ENCODE measurements around the gene CAPZB.
A peak's percentile ranks its signal among the peaks of the same experiment; 100 is the strongest.

CAPZB gene

DNA sequence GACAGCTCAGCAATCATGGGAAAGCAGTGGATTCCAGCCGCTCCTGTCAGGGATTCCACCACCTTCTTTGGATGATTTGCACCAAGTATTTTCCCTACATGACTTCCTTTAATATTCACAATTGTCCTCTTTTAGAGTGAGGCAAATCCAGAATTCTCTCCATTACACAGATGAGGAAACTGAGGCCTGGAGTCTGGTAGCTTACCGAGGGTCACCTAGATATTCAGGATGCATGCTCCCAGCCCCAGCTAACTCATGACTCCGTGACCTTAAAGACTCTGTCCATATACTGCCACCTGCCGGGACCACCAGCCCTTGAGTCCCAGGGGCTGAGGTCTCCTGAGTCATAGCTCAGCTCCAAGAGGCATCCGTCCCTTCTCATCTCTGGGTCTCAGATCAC is 80.6 kb downstream of the CAPZB start:
- no peak for DNase-seq

DNA sequence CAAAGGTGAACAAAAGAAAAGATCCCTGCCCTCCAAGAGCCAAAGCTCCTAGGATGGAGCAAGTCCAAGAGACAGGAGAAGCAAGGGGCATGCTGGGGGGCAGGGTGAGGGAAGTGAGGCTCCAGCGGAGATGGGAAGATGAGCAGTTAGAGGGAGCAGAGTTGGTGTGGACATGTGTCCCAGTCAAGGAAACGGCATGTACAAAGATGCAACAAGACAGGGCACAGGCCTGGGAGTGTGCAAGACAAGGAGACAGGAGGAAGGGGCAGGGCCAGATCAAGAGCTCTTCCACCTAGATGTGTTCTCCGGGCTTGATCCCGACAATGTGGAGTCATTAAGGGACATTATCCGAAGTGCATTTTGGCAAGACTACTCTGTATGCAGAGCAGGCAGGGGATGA is 82.1 kb downstream of the CAPZB start:
- no peak for DNase-seq

DNA sequence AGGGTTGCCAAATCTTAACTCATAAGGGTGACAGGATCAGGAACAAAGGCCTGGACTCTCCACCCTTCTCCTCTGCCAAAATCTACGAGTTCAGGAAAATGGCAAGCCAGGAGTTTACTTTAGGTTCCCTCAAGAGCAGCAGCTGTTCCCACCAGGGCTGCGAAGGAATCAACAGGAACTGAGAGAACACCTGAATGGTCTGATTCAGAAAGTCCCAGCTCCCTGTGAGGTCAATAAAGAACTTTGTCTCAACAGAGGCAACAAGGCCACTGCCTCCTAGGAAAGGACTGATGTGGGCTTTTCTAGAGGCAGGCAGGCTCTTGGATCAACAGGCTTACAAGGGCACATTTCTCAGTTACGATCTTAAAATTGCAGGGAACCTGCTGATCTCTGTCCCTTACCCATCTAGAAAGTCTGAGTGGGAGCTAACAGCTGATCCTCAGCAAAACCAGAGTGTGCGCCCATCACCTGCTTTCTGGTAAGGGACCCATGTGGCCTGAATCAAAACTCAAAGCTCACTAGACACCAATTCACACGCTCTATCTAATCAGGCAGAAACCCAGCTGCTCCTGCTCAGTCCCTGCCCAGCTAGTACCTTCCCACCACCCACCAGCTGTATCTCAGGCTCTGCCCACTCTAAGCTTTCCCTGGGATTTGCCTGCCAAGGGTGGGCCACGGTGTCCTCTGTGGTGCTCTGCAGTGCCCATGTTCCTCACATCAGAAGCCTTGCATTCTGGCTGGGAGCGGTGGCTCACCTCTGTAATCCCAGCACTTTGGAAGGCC is 83.1 kb downstream of the CAPZB start:
- no peak for DNase-seq

DNA sequence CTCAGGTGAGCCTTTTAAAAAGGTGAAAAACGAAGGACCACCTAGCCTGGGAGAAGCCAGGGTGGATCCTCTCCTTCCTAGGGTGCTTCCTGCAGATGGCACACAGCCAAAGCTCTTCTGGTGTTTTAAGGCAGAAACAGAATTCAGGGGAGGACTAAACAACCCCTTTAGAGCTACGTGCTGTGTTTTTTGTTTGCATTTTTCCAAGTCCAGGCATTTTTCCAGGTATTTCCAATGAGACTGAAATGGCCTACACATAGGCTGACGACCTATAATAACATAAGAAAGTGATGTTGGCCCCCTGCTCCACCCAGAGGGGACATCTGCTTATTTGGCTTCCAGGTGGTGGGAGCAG is 83.8 kb downstream of the CAPZB start:
- DNase-seq: no peak

DNA sequence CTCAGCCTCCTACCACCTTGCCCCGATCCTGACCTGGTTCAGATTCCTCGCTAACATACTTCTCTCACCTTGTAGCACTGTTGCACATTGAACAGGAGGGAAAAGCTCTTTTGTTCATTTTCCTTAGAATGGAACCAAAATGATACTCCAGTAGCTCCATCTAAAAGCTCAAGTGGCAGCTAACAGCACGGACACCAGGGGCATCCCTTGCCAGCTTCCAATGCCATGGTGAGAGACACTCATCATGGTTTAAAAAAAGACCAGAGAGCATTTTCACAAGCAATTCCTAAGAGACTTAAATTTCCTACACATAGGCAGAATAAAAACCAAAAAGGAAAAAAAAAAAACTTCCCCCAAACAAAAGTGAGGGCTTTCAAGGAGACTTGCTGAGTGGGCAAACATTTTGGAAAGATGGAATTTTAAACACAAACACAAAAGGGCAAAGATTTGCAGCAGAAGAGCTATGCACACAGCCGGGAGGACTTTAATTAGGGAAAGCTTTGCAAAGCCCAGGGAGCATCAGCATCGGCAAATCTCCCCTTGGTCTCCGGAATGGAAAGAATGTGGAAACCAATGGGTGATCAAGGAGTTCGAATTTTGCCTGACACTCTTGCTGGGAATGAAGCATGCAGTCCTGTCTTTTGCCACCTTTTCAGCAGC is 84.3 kb downstream of the CAPZB start:
- no peak for DNase-seq

DNA sequence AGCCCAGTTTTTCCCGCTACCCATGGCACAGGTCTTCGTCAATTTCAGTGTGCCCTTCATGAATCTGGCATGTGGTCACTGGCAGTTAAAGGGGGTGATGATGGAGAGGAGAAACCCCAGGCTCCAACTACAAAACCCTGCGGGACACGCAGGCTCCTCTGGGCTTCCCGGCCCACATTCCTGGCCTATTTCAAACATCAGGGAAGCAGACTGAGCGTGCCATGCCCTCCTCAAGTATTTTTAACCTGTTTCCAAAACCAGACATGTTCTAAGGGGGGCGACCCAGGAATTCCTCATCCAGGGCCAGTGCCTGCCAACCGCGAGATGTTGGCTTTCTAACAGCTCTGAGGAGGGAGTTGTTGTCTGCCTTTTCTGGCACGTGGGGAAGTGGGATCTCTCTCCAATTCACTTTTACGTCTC is 85.1 kb downstream of the CAPZB start:
- DNase-seq: no peak

DNA sequence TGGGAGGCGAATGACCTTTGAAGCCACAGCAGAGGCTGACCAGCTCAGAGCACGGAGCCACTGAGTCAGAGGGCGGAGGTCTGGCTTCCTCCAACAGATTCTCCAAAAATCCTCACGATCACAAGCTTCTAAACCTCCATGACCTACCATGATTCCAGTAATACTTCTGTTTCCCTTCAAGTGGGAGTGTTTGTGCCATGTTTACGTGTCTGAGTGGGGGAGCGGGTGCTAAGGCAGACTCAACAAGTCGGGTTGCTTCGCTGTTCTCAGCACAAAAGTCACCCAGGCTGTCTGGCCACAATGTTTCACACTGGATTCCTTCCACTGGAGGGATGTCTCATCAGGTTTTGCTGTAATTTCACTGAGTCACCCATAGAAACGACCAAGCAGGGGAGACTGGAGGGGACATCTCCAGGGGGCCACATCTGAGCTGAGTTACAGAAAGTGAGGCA is 87.0 kb downstream of the CAPZB start:
- DNase-seq: no peak

DNA sequence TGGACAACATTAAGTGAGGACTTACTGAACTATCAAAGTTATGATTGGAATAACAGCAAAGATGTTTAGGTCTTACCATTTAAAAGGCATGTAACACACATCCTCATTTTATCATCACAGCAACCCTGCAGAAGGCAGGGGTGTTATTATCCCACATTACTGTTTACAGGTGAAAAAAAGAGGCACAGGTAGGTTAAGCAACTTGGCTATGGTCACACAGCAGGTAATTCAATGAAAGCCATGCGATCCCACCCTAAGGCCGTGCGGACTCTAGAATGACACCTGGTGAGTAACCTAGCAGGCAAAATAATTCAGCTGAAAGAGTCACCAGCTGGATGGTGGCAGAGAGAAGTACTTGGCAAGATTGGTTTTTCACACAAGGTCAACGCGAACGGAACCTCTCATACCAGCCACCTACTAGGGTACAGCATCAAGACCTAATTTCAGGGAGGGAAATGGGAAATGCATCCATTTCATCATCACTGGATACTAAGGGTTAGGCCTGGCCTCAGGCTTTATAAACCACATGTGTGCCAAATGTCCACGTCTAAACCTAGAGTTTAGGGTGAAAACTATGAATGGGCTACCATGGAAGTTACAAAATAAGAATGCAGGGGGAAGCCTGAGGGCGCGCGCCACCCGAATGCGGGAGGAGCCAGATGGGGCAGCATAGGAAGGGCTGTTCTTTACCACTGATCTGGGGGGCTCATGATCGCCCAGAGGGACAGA is 88.0 kb downstream of the CAPZB start:
- DNase-seq: no peak

DNA sequence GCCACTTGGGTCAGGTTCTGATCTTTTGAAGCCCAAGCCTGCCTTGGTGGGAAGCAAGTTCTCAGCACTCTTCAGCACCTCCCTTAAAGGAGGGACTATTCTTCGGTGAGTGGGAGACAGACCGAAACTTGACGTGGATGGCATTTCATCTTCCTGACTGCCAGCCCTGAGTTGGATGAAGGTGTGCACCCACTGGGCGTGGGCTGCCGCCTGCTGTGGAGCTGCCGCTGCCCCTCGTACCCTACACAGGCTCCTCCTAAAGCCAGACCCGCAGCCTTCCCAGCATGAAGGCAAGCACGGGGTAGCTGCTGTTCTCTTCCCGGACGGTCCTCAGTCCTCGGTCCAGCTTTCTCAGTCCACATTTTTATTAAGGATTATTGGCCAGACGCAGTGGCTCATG is 89.1 kb downstream of the CAPZB start:
- DNase-seq: no peak

DNA sequence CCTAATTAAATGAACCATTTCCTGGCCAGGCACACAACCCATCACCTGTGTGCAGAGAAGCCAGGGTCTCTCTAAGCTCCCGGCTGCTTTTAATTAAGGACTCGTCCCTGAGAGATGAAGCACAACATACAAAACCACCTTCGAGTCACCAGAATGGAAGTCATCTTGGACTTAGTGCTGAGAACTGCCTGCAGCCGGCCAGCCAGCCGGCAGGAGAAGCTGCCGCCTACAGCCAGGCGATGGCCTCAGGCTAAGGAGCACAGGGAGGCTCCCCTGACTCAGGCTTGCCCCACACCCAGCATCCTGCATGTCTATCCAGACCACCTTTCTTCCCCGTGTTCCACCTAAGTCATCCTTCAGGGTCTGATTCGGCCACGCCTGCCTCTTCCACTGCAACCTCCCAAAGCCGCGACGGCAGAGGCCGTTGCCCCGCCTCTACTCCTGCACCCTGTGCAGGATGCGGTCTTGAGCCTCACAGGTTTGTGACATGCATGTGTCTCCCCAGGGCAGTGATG is 89.6 kb downstream of the CAPZB start:
- no peak for DNase-seq

DNA sequence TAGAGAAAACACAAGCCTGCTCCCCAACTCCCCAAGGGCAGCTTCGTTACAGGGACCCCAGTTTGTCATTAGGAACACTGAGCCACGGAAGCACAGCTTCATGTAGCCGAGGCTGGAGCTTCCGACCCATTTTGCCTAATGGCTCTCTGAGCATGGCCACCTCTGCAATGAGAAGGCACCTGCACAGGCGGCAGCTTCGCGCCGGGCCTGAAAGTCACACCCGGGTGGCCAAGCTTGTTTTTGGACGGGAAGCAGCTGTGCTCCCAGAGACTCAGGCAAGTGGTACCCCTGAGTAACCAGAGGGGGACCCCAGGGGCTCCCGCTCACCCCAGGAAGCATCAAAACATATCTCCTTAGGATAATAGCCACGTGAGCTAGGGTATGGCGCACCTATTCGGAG is 92.3 kb downstream of the CAPZB start:
- no peak for DNase-seq

DNA sequence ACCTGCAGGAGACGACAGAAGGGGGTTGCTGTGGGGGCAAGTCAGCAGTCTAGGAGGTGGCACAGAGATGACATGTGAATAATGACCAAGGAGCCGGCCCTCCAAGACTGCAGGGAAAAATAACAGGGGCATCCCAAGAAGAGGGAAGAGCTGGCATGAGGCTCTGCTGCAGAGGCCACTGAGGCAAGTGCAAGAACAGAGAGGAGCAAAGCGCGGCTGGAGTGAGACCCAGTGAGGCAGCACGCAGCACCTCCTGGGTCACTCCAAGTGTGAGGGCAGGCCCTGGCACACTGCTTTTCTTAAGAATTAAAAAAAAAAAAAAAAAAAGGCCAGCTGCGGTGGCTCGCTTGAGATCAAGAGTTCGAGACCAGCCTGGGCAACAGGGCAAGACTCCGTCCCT is 93.1 kb downstream of the CAPZB start:
- no peak for DNase-seq

DNA sequence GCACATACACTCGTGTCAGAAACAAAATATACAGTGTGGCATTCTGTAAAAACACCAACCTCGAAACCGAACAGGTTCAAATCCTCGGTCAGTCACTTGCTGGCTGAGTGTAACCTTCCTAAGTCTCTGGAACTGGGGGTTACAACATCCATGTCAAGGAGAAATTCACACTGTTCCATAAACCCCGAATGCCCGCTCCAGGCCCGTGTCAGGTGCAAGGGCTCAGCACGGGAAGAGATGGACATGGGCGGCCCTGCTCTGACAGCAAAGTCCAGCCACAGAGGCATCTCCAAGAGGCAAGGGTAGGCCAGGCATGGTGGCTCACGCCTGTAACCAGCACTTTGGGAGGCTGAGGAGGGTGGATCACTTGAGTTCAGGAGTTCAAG is 93.8 kb downstream of the CAPZB start:
- DNase-seq: no peak

DNA sequence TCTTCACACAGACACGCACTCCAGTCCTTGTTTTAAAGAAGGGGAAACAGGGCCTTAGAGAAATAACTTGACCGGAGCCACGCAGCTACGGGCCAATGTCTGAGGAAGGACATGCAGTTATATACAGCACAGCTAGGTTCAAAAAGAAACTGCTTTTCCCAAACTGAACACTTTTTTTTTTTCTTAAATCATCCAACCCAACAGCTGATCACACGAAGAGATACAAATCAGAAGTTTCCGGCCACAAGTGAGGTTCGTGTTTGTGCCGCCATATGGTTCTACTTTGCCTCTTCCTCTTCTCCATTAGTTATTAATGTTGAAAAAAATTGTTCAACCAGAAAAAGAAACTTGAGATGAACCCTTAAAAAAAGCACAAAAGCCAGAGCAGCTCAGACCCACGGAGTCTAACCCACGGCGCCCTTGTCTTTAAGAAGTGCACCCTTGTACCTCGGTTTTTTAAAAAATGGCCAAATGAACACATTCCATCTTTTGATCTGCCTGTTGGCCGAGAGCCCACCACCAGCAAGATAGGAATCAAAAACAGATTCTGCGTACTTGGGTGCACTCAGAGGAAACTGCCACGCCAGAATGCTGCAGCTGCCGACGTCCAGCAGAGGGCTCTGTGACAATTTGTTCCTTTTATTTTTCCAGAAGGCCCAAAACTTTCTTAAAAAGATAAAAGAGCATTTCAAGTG is 94.3 kb downstream of the CAPZB start:
- peak; percentile 78 for DNase-seq

DNA sequence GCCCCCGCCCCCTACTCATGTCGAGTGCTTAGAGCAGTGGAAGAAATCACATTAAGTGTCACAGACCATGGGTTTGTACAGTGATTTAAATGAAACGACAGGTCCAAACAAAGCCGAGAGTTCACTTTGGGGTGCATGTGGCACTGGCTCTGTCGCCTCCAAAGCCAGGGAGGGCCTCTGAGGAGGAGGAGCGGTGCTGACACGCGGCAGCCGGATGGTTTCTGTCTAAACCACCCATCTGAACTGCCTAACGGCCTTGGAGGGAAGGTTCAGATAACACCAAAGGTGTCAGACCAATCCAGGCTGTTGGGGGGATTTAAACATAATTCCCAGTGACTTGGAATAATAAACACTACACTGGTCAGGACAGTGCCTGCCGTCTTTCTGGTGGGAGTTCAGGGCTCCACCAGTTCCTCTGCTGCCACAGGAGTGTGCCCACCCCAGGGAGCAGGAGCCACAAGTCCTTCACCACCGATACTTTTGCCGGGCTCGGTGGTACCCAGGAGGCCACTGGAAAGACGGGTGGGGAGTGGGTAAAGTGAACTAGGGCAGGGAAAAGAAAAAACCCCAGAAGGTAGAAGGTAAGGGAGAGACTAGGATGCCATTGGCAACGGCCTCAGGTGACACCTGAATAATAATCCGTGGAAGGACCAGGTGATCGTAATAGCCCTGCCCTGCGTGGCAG is 95.0 kb downstream of the CAPZB start:
- DNase-seq: no peak

DNA sequence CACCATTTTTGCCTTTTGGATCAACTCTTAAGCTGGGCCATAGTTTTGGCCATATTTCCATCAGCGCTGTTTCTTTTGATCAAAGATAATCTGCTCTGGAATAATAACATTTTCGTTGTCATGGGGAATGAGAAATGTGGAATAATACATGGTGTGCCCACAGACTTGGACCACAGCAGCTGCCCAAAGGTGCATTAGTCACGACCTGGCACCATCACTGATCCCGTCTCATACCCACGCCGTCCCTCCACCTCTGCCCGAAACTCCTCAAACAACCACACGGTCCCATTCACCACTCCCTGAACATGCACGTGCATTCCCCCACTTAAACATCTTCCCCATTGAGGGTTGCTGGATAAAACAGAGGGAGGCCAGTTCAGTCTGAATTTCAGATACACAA is 96.4 kb downstream of the CAPZB start:
- no peak for DNase-seq

DNA sequence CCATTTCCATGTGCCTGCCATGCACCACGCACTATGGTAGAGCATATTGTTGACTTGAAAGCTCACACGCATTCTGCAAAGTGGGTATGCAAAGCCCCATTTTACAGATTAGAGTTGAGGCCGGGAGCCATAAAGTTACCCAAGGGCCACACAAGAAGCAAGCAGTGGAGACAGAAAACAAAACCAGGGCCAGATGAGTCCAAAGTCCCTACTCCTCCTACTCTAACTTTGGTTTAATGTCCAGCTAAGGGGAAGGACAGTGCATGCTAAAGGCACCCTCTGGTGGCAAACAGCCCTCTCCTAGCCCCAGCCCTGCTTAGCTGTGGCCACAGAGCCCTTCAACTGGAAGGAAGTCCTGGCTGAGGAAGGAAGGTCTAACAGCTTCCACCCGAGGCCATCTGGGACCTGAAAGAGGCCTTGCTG is 98.3 kb downstream of the CAPZB start:
- no peak for DNase-seq

DNA sequence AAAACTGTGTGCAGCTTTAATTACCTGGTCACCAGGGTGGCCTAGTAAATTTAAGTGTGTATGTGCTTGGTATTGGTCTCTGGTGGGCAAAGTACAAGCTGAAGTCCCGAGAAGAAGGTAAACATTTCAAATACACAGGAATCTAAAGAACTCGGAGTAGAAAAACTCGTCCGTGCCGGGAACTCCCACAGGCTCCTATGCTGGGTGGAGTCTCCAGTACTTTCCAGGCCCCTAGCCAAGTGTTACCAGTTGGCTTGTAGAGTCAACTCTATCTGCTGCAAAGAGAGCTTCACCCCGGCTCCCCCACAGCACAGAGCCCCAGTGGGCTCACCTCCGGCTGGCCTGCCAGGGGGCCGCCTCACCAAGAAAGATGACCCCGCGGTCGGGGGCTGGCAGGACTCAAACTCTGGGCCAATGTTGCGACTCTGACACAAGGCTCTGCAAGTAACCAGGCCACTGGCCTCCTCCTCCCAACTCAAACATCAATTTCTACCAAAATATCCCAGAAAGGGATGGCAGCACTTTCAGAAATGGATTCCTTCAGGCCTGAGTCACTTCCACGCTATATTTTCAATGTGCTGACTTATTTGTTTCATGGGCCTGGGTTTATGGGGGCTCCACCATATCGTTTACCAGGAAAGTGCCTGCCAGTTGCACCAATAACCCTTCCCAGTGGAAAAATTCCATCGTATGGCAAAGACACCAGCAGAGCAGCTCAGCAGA is 99.3 kb downstream of the CAPZB start:
- no peak for DNase-seq

DNA sequence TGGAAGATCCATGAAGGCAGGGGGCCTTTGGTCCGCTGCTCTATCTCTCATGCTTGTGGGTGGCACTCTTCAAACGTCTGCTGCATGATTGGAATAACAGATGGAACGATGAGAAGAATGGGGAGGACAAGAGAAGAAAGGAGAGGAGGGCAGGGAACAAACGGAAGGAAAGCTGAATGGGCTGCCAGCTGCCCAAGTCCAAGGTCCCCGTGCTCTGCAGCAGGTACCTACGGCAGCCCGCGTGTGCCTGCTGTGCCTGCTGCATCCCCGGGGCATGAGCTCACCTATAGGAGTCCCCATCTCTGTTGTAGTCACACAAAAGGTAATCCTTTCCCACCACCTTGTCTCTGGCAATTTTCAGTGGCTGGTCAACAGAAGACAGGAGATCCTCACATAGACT is 100.1 kb downstream of the CAPZB start:
- no peak for DNase-seq

DNA sequence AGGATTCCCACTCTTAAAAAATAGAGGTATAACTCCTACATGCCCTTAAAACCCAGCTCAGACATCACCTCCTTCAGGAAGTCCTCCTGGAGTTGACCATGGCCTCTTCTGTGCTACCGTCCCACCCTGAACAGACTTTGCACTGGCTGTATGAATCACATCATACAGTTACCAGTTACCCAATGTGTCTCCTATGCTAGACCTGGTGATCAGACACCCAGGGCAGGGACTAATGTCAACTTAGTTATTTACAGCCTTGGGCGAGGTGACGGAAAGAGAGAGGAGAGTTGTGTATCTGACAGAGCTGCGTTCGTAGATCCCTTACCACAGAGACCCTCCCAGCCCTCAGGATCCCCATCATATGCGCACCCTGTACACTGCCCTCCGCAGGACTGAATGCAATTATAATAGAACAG is 100.6 kb downstream of the CAPZB start:
- DNase-seq: no peak

DNA sequence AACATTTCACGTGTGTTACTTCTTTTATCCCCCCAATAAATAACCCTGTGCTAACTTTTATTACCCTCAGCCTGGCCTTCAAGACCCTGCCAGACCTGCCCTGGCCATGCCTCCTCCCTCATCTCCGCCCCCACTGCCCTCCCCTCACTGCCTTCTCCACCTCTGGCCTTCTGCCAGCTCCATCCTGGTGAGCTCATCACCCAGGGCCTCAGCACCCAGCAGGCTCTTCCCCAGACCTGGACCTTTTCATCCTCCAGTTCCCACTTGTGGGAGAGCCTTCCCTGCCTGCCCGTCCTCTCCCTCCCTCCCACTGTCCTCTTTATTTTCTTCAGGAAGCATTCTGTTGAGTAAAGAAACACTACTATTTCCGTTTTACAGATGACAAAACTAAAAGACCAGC is 101.2 kb downstream of the CAPZB start:
- DNase-seq: no peak

DNA sequence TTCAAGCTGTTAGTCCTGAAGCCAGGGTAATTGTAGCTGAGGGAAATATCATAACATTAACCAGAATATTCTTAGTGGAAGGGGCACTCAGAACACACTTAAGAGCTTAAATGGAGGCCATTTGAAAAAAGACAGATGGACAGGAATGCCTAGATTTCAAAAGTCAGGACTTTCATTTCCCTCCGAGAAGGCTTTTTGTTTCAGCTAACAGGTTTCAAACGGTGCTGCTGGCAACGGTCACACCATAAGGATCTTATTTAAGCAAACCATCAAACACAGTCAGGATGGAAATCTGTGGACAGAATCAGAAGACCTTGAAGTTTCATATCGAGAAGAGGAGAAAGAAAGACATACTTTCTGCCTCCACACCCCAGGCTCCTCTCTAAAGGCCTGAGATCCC is 103.1 kb downstream of the CAPZB start:
- DNase-seq: no peak

Data from GF-D8 (cell line).